ENCODE data around the gene SHH.

The SHH gene

DNA sequence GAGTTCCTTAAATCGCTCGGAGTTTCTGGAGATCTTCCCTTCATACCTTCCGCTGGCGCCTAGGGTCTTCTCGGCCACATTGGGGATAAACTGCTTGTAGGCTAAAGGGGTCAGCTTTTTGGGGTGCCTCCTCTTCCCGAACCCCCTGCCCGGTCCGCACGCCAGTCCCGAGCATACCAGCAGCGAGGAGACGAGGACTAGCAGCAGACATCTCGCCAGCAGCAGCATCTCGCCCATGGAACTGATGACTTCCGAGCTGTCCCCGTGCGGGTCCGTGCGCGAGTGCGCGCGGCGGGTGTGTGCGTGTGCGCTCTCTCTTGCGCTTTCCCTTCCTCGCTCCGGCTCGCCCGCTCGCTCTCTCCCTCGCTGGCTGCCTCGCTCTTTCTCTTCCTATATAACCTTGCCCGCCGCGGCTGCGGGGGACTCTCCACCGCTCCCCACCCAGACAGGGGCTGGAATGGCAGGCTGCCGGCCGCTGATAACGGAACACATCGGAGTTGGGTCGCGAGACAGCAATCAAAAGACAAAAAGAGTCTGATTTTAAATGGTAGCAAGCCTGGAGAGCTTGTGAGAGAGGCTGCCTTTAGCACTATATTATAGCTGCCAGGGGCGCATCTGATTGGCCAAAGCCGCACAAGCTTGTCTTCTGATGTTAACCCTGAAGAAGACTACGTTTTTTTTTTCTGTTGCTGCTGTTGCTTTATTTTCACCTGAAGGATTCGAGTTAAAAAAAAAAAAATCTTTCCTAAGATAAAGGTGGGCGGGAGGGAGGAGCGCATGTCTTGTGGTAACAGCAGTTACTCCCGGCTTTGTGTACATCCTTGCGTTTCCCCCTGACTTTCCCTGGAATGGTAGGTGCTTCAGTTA lies at the start of gene SHH:
SHH (minus strand) TSS at position 569 of the 867 bp plus-strand sequence; CDS start at position 228, 341 bp downstream.
- no peaks in the 10 kb centered on the region for H3K36me3 ChIP-seq (ENCODE audit: control insufficient read depth, insufficient read depth, low read length)
- no peaks in the 10 kb centered on the region for H3K4me1 ChIP-seq (ENCODE audit: control insufficient read depth, insufficient read depth, low read length)
- peak within 1 kb of the TSS; percentile 12 for H3K4me3 ChIP-seq (ENCODE audit: low read length)
- H3K9ac ChIP-seq (ENCODE audit: low read length): no peak within 1 kb of the TSS
- H3K27ac ChIP-seq (ENCODE audit: low read depth, low read length): no peak within 1 kb of the TSS
- H3K27me3 ChIP-seq (ENCODE audit: control insufficient read depth, insufficient read depth, low read length): peaks cover 47% of the 10 kb centered on the region

DNA sequence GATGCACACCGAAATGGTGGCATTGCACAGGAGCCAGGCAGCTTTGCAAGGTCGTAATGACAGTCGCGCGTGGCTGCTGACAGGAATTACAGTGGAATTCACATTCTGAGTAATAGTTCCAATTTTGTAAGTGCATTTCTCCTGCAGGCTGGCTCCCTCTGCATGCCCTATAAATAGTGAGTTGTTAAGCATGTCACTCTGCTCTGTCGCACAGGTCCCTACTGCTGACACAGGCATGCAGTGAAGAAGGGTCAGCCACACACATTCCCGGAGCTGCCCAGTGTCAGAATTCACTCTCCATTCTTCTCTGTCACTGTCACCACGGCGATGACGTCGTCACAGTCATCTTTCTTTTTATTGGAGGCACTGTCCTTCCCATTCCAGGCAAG lies 49.2 kb upstream of the SHH start:
- H3K4me3 ChIP-seq (ENCODE audit: low read length): no peak overlapping the region
- no peak overlapping the region for H3K27ac ChIP-seq (ENCODE audit: low read depth, low read length)
- no peaks in the 10 kb centered on the region for H3K27me3 ChIP-seq (ENCODE audit: control insufficient read depth, insufficient read depth, low read length)
- H3K36me3 ChIP-seq (ENCODE audit: control insufficient read depth, insufficient read depth, low read length): no peaks in the 10 kb centered on the region
- H3K9ac ChIP-seq (ENCODE audit: low read length): no peak overlapping the region
- H3K4me1 ChIP-seq (ENCODE audit: control insufficient read depth, insufficient read depth, low read length): no peaks in the 10 kb centered on the region

DNA sequence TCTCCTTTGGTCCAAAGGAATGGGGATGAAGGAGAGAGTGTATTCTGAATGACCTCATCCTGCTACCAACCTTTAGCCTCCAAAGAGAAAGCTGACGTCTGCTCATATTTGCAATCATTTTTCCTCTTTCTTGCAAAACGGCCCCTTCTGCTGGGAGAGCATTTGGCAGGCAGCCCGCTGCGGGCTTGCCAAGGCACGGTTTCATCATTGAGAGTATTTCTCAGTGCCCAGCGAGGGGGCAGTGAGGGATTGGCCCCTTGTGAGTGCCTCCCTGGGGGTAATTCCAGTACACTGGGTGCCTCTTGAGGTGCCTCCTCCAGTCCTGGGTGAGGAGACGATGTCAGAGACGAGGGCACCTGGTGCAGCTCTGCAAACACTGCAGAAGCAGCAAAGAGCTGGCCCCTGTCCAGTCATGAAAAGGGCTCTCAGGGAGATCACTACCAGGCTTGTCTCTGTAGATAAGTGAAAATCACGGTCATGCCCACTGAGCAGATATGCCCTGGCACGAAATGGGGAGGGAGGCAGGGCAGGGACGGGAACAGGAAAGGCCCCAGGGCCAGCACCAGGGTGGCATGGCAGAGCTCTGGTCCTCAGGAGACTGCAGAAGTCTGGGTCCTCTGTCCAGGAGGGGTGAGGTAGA lies 48.7 kb upstream of the SHH start:
- Histone ChIP-seq H3K4me3 (ENCODE audit: low read length) (no peak overlapping the region), H3K27me3 (ENCODE audit: control insufficient read depth, insufficient read depth, low read length) (no peaks in the 10 kb centered on the region), H3K36me3 (ENCODE audit: control insufficient read depth, insufficient read depth, low read length) (no peaks in the 10 kb centered on the region), H3K4me1 (ENCODE audit: control insufficient read depth, insufficient read depth, low read length) (no peaks in the 10 kb centered on the region), H3K27ac (ENCODE audit: low read depth, low read length) (no peak overlapping the region), H3K9ac (ENCODE audit: low read length) (no peak overlapping the region)

DNA sequence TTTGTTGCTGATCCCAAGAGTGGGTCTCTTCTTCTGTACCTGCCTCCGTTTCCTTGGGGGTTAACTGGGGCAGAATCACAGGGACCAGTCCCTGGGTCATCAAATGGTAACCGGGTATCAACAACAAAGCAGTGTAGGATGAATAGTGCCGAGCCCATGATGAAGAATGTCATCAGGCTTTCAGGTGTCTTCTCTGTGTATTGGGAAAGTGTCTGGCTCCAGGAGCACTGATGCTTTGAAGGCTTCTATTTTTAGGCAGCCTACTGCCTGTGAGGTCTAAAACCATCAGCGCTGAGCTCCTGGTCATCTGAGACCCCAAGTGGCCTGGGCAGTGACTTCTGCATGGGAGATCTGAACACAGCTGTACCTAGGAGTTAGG lies 48.2 kb upstream of the SHH start:
- Histone ChIP-seq H3K4me1 (ENCODE audit: control insufficient read depth, insufficient read depth, low read length) (no peaks in the 10 kb centered on the region), H3K4me3 (ENCODE audit: low read length) (no peak overlapping the region), H3K9ac (ENCODE audit: low read length) (no peak overlapping the region), H3K27ac (ENCODE audit: low read depth, low read length) (no peak overlapping the region), H3K27me3 (ENCODE audit: control insufficient read depth, insufficient read depth, low read length) (no peaks in the 10 kb centered on the region), H3K36me3 (ENCODE audit: control insufficient read depth, insufficient read depth, low read length) (no peaks in the 10 kb centered on the region)

DNA sequence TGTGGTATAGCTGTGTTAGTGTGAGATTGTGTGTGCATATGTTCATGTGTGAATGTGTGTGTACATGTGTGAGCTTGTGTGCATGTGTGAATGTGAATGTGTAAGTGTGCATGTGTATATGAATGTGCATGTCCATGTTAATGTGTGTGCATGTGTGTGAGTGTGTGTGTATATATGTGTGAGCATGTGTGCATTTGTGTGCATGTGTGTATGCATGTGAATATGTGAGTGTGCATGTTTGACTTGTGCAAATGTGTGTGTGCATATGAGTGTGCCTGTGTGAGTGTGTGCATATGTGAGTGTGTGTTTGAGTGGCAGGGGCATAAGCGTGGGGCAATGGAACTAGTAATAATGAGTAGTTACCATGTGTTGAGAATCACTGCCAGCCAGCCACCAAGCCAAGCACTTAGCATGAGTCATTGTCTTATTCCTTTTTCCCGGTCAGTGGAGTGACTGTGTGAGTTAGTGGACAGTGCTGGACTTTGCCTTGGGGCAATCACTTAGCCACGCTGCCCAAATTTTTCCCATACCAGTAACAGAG lies 46.3 kb upstream of the SHH start:
- H3K4me1 ChIP-seq (ENCODE audit: control insufficient read depth, insufficient read depth, low read length): no peaks in the 10 kb centered on the region
- no peaks in the 10 kb centered on the region for H3K36me3 ChIP-seq (ENCODE audit: control insufficient read depth, insufficient read depth, low read length)
- H3K27me3 ChIP-seq (ENCODE audit: control insufficient read depth, insufficient read depth, low read length): no peaks in the 10 kb centered on the region
- no peak overlapping the region for H3K9ac ChIP-seq (ENCODE audit: low read length)
- H3K4me3 ChIP-seq (ENCODE audit: low read length): no peak overlapping the region
- no peak overlapping the region for H3K27ac ChIP-seq (ENCODE audit: low read depth, low read length)

DNA sequence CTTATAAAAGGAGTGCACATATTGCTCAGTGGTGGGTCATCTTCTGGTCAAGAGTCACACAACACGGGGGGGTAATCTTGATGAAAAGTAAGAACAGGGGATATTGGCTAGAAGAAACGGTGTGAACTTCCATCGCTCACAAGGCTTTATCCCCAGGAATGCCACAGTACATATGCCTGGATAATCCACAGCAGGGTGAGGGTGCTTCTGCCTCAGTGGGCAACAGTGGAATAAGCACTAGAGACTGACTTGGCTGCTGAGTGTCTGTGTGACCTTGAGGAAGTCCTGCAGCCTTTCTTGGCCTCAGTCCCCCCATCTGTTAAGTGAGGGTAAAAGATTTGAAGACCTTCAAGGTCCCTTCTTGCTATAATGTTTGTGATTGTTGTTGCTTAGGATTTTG lies 44.9 kb upstream of the SHH start:
- Histone ChIP-seq H3K27me3 (ENCODE audit: control insufficient read depth, insufficient read depth, low read length) (no peaks in the 10 kb centered on the region), H3K4me3 (ENCODE audit: low read length) (no peak overlapping the region), H3K9ac (ENCODE audit: low read length) (no peak overlapping the region), H3K4me1 (ENCODE audit: control insufficient read depth, insufficient read depth, low read length) (no peaks in the 10 kb centered on the region), H3K36me3 (ENCODE audit: control insufficient read depth, insufficient read depth, low read length) (no peaks in the 10 kb centered on the region), H3K27ac (ENCODE audit: low read depth, low read length) (no peak overlapping the region)

DNA sequence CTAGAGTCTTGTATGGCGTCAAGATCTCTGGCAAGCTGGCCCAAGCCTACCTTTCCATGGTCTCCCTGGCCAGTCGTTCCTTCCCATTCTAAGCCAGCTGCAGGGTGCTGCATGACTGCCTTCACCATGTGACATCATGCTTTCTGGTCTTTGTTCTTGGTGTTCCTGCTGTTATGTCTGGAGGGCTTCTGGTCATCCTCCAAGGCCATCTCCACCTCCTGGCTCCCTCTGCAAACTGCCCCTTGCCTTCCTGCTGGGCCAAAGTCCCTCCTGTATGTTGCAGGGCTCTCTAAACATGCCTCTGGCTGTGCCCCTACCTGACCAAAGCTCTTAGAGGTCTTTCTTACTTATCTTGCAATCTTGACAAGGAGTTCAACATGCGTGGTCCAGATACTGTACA lies 44.4 kb upstream of the SHH start:
- Histone ChIP-seq H3K27ac (ENCODE audit: low read depth, low read length) (no peak overlapping the region), H3K36me3 (ENCODE audit: control insufficient read depth, insufficient read depth, low read length) (no peaks in the 10 kb centered on the region)

DNA sequence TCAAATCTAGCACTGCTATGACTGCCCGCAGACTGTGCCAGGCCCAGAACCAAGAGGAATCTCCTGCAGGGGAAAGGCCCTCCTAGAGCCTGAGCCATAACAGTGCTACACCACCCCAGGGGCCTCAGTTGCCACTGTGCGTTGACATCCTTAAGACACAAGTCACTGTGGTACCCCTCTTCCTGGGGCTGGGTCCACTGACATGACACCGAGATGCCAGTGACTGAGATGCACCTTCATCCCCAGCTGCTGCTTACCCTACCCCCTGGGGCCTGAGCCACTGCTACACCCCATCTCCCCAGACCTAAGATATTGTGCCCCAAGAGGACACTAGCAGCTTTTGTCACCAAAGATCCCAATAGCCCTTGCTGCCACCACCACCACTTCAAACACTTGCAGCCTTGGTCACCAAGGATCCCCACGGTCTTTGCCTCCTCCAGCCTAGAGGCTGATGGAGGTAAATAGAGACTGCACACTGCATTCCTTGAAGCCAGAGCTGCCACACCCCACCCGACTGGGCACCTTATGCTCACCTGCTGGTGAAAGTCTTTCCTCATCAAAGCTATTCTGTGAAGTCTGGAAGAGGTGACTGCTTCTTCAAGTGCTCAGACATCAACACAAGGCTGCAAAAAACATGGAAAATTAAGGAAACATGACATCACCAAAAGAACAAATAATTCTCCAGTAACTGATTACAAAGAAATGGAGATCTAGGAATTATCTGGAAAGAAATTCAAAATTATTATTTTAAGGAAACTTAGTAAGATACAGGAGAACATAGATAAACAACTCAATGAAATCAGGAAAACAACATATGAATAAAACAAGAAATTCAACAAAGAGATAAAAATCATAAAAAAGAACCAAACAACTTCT lies 40.4 kb upstream of the SHH start:
- Histone ChIP-seq H3K27ac (ENCODE audit: low read depth, low read length) (no peak overlapping the region), H3K36me3 (ENCODE audit: control insufficient read depth, insufficient read depth, low read length) (no peaks in the 10 kb centered on the region), H3K27me3 (ENCODE audit: control insufficient read depth, insufficient read depth, low read length) (no peaks in the 10 kb centered on the region), H3K4me1 (ENCODE audit: control insufficient read depth, insufficient read depth, low read length) (no peaks in the 10 kb centered on the region), H3K9ac (ENCODE audit: low read length) (no peak overlapping the region), H3K4me3 (ENCODE audit: low read length) (no peak overlapping the region)

More for the DNA sequence above, 44.4 kb upstream of the SHH start:
- no peaks in the 10 kb centered on the region for H3K4me1 ChIP-seq (ENCODE audit: control insufficient read depth, insufficient read depth, low read length)
- no peak overlapping the region for H3K4me3 ChIP-seq (ENCODE audit: low read length)
- no peak overlapping the region for H3K9ac ChIP-seq (ENCODE audit: low read length)
- H3K27me3 ChIP-seq (ENCODE audit: control insufficient read depth, insufficient read depth, low read length): no peaks in the 10 kb centered on the region

DNA sequence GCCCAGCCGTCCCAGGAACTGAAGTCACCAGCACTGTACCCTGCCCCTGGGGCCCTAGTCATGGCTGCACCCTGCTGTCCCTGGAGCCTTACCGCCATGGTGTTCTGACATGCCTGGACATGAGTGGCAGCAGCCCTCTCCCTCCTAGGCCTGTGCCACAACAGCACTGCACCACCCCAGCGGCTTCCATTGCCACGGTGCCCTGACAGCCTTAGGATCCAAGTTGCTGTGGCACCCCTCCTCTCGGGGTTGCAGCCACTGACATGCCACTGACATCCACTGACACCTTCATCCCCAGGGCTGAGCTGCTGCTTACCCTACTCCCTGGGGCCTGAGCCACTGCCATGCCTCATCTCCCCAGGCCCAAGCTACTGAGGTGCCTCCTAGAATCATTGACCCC lies 39.6 kb upstream of the SHH start:
- no peak overlapping the region for H3K9ac ChIP-seq (ENCODE audit: low read length)
- no peaks in the 10 kb centered on the region for H3K36me3 ChIP-seq (ENCODE audit: control insufficient read depth, insufficient read depth, low read length)
- H3K4me3 ChIP-seq (ENCODE audit: low read length): no peak overlapping the region
- no peaks in the 10 kb centered on the region for H3K4me1 ChIP-seq (ENCODE audit: control insufficient read depth, insufficient read depth, low read length)
- no peaks in the 10 kb centered on the region for H3K27me3 ChIP-seq (ENCODE audit: control insufficient read depth, insufficient read depth, low read length)
- H3K27ac ChIP-seq (ENCODE audit: low read depth, low read length): no peak overlapping the region

DNA sequence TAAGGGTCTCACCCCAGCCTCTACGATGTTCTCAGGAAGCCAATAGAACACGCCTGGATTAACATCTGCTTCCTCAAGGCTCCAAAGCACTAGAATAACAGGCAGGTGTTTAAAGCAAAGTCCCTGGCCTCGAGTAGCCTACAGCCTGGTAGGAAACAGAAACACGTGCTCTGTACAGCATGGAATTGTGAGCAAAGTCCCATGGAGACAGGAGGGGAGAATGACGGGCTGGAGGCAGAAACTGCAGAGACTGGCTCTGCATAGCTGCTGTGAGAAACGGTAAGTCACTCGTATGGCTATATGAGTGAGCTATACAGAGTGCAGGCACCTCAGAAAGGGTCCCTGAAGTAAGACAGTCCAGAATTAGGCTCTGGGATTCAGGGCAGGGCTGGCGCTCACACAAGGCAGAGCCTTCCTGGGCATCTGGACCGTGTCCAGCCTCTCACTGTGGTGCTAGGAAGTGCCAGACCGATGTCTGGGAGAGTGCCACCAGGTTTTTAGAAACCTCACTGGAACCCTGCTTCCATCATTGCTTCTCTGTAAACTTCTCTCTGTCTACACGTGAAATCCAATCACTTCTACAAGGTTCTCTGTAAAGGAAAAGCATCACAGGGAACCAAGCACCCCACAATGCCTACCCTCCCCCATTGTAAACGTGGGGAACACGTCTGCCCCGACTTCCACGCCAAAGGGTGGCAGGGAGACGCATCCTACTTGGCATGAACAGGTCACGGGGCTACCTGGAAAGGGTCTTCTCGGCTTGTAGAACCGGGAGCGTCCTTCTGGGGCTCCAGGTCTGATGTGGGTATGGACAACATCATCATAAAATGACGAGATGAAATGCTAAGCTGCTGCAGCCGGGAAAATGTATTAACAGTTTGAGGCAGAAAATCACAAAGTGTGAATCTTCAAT lies 38.8 kb upstream of the SHH start:
- H3K9ac ChIP-seq (ENCODE audit: low read length): no peak overlapping the region
- no peaks in the 10 kb centered on the region for H3K4me1 ChIP-seq (ENCODE audit: control insufficient read depth, insufficient read depth, low read length)
- no peak overlapping the region for H3K27ac ChIP-seq (ENCODE audit: low read depth, low read length)
- H3K4me3 ChIP-seq (ENCODE audit: low read length): no peak overlapping the region
- no peaks in the 10 kb centered on the region for H3K36me3 ChIP-seq (ENCODE audit: control insufficient read depth, insufficient read depth, low read length)
- H3K27me3 ChIP-seq (ENCODE audit: control insufficient read depth, insufficient read depth, low read length): no peaks in the 10 kb centered on the region

DNA sequence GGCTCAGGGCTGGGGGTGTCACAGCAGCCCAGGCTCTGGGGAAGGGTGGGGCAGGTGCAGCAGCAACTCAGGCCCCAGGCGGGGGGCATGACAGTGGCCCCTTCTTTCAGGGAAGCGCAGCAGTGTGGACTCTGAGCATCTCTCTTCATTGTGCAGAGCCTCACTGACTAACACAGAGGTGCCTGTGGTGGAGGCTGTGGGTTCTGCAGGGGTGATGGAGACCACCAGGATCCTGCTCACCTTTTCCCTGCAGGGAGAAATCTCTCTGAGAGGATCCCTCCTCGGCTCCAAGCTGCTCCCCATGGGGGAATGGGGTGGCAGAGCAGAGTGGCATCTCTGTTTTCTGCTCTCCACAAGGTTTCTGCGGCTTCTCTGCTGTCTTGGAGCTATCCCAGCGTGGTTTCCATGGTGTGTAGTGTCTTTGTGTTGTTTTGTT lies 37.8 kb upstream of the SHH start:
- no peaks in the 10 kb centered on the region for H3K36me3 ChIP-seq (ENCODE audit: control insufficient read depth, insufficient read depth, low read length)
- no peaks in the 10 kb centered on the region for H3K27me3 ChIP-seq (ENCODE audit: control insufficient read depth, insufficient read depth, low read length)
- no peaks in the 10 kb centered on the region for H3K4me1 ChIP-seq (ENCODE audit: control insufficient read depth, insufficient read depth, low read length)
- H3K27ac ChIP-seq (ENCODE audit: low read depth, low read length): no peak overlapping the region
- no peak overlapping the region for H3K9ac ChIP-seq (ENCODE audit: low read length)
- no peak overlapping the region for H3K4me3 ChIP-seq (ENCODE audit: low read length)
